Bronchus fibroblast of lung (primary cell): ENCODE data around the gene ARAF. TPM values are rescaled to one million over a fixed set of nuclear protein-coding genes. Genes with fewer than 3 reads are reported as not detected.

Experiments used
- total RNA-seq: library from RNA; depleted of rRNA; stranded (reverse); fragments of >200 nt; gene quantifications from 2 replicates; pipeline ENCODE4 v1.2.3, GENCODE V29; 2015

Gene ARAF
- total RNA-seq = 32.8 and 33.0 TPM in 2 replicates

DNA sequence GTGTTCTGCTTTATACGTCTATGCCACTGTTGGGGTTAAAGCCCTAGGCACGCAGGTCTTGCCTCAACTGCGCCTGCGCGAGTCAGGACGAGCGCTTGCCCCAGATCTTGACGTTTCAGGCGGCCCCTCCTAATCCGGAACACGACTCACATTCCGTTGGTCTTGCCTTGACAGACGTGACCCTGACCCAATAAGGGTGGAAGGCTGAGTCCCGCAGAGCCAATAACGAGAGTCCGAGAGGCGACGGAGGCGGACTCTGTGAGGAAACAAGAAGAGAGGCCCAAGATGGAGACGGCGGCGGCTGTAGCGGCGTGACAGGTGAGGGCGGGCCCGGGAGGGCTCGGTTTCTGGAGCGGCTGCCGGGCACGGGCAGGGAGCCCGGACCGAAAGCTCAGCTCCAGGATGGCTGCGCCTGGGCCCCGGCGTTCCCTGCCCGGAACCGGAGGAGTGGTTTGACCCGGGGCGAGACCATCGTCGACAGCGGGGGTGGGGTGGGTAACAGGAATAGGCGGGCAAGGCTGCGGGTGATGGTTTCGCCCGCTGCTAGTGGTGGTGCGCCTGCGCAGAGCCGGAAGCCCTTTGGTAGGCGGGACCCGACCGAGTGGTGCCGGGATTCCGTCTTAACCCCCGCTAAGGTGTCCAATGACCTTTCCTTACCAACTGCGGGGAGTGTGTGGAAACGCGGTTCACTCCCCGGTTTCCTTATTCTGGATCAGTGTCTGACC lies at the start of gene ARAF:
ARAF (plus strand) TSS at position 272 of the 725 bp plus-strand sequence. CDS start 1,763 bp downstream, outside the sequence.

DNA sequence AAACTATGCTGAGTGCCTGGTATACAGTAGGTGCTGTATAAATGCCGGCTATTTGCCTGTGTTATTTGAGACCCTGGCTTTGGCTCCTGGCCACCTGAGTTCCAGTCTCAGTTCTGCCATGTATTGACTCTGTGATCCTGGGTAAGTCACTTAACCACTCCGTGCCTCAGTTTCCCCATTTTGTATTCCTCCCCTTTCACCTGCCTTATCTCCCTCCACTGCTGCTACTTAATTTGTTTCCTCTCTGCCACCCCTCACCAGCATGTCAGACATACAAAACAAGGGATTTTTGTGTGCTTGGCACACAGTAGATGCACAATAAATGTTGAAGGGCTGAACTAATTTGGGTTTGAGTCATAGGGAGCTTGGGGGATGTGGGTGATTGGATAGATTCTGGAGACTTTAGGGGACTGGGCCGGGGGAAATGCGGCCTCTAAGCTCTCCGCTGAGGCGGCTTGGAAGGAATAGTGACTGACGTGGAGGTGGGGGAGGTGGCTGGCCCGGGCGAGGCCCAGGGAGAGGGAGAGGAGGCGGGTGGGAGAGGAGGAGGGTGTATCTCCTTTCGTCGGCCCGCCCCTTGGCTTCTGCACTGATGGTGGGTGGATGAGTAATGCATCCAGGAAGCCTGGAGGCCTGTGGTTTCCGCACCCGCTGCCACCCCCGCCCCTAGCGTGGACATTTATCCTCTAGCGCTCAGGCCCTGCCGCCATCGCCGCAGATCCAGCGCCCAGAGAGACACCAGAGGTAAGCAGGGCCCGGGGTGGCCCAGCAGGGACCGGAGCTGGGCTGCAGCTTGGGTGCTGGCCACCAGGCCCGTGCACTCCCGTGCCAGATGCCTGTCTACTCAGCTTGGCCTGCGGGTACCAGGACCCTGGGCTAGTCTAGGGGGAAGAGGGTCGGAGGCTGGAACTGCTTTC lies 21.0 kb downstream of the ARAF start, which contains the start of gene TIMP1:
TIMP1 (plus strand) TSS at position 706 of the 917 bp plus-strand sequence. CDS start 980 bp downstream, outside the sequence.

DNA sequence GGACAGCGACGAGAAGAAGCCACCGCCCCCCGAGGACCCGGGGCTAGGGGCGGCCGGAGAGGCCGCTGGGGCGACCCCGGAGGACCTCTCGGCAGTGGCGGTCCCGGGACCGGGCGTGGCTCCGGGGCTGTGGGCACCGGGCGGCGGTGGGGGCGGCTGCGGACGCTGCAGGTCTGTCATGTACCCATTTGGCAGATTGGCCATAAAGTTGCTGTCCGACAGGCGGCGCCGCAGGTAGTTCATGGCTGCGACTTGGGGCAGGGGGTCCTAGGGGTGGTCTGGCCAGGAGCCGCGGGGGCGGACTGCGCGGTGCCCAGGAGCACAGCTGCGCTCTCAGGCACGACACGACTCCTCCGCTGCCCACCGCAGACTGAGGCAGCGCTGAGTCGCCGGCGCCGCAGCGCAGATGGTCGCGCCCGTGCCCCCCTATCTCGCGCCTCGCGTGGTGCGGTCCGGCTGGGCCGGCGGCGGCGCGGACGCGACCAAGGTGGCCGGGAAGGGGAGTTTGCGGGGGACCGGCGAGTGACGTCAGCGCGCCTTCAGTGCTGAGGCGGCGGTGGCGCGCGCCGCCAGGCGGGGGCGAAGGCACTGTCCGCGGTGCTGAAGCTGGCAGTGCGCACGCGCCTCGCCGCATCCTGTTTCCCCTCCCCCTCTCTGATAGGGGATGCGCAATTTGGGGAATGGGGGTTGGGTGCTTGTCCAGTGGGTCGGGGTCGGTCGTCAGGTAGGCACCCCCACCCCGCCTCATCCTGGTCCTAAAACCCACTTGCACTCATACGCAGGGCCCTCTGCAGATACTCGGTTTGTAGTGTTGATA lies 58.7 kb downstream of the ARAF start, which contains the start of gene SYN1:
SYN1 (minus strand) TSS at position 372 of the 817 bp plus-strand sequence; CDS start at position 243, 129 bp downstream.

Other genes with a start within 250 kb of the ARAF start
- 0.17 TPM in 1 of 2 replicates, not detected in the other for gene ZNF157, start 190.6 kb upstream of the ARAF start, total RNA-seq
- 4.0 and 5.5 TPM in 2 replicates for gene ZNF41, start 78.0 kb upstream of the ARAF start, total RNA-seq
- 388 and 474 TPM in 2 replicates for gene TIMP1, start 21.2 kb downstream of the ARAF start, total RNA-seq
- 0.30 and 0.50 TPM in 2 replicates for gene SYN1, start 58.7 kb downstream of the ARAF start, total RNA-seq
- under 0.01 and 0.15 TPM in 2 replicates for gene CFP, start 68.7 kb downstream of the ARAF start, total RNA-seq
- gene ELK1, start 89.4 kb downstream of the ARAF start, total RNA-seq = 30.2 and 33.6 TPM in 2 replicates
- 172 and 182 TPM in 2 replicates for gene UXT, start 98.0 kb downstream of the ARAF start, total RNA-seq